ENCODE results near the gene G3BP2. TPM values are rescaled to one million over a fixed set of nuclear protein-coding genes. Genes with fewer than 3 reads are reported as not detected.
"Not testable (repeated sequence)": the region's sequence is repeated elsewhere in the genome, so short reads cannot be mapped to it uniquely, and the experiment has no call there.

The G3BP2 gene
- 100 to 1,000 TPM; 123 to 226 (median 132) TPM for total RNA-seq

DNA sequence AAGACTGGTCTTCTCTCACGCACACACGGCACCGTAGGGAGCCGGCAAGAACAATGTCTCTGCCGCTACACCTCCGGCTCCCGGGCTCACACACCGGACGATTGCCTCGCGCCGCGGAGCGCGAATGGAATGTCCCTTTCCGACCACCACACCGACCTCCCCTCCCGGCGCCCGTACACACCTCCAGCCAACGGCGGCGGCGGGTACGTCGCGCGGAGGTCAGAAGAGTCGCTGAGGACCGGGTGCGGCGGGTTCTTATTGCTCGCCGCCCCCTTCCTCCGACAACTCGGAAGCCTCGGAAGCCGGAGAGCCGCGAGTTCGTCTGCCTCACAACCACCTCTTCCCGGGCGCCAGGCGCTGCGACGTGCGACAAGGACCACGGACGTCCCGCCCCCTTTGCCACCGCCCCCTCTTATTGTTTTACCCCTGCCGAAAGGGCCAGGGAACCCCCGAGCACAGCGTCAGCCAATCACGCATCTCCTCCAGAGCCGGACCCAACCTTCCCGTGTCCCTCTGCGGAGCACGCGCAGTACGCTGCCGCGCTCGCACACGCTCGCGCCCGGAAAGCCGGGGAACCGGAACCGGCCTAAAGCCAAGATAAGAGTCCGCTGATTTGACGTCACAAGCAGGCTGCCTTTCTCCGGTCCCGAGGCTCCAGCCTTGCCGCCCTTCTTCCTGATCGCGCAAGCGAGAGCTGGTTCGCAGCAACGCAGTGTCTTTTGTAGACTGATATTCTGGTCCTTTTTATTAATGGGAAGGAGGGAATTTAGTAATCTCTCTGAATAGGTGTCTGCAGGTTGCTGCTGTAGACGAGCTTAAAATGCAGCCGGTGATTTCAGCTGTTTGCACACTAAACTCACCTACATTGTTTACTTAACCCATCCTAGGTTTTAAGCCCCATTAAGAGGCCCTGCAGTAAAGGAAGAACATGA, at the start of gene G3BP2:
G3BP2 (minus strand) TSS at position 385 of the 932 bp plus-strand sequence. CDS start 11,386 bp downstream, outside the sequence.
- no peaks in the 10 kb centered on the region for H3K36me3 ChIP-seq
- in situ Hi-C loops (cut with MboI; ENCODE audit: low sequenced_read_pairs in 4 of 4) (loop anchor here in 2 of 4 donors (5.0 to 25.0 kb wide), 2 partner anchors 49 to 89 kb away; partner anchors contain the start of gene USO1 (in 1 of the 2)), intact Hi-C loops (cut with DNase I; ENCODE audit: low total_unique reads) (loop anchor here (1.0 to 10.0 kb wide), 4 partner anchors 24 to 522 kb away; partner anchors contain the start of gene USO1)
- H3K4me3 ChIP-seq = peak within 1 kb of the TSS; percentile 80 to 98 (median 95)
- peak within 1 kb of the TSS; percentile 96 to 99 (median 98) for H3K27ac ChIP-seq
- DNase-seq = peak; percentile 98 to 99
- peak; percentile 92 to 94 for ATAC-seq
- no peaks in the 10 kb centered on the region for H3K27me3 ChIP-seq
- H3K9me3 ChIP-seq = no peaks in the 10 kb centered on the region
- TF ChIP-seq POLR2A (IDR thresholded peaks at IDR 0.05) = peak; percentile 97
- TF ChIP-seq, protein P1, sequence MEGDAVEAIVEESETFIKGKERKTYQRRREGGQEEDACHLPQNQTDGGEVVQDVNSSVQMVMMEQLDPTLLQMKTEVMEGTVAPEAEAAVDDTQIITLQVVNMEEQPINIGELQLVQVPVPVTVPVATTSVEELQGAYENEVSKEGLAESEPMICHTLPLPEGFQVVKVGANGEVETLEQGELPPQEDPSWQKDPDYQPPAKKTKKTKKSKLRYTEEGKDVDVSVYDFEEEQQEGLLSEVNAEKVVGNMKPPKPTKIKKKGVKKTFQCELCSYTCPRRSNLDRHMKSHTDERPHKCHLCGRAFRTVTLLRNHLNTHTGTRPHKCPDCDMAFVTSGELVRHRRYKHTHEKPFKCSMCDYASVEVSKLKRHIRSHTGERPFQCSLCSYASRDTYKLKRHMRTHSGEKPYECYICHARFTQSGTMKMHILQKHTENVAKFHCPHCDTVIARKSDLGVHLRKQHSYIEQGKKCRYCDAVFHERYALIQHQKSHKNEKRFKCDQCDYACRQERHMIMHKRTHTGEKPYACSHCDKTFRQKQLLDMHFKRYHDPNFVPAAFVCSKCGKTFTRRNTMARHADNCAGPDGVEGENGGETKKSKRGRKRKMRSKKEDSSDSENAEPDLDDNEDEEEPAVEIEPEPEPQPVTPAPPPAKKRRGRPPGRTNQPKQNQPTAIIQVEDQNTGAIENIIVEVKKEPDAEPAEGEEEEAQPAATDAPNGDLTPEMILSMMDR (IDR thresholded peaks at IDR 0.05 in 4 of 5, conservative IDR thresholded peaks at IDR 0.05 in 1 of 5) = peak in 1 of 5 experiments; percentile 31
- peaks cover 42 to 43% of the 10 kb centered on the region in 2 donors for H3K4me1 ChIP-seq

DNA sequence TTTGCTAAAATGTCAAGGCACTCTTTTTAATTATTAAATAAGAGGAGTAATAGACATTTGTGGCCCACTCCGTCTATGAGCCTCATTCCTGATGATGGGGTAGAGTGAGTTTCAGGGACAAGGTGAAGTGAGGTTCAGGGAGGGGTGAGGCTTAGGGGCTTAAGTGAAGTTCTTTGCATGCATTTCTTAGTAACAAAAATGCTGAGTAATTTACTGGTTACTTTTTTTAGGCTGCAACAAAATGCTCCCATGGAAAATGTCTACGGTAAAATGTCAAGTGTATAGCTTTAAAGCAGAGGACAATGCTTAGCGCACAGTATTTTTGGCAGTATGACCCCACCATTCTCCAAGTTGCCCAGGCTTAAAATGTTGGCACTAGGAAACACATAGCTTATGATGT, 49.2 kb upstream of the G3BP2 start:
- TF ChIP-seq POLR2A (IDR thresholded peaks at IDR 0.05) = no peak
- TF ChIP-seq, protein P1 (IDR thresholded peaks at IDR 0.05 in 4 of 5, conservative IDR thresholded peaks at IDR 0.05 in 1 of 5) = no peak
- in situ Hi-C loops (cut with MboI; ENCODE audit: low sequenced_read_pairs in 4 of 4) (loop anchor here in 2 of 4 donors (5.0 kb wide), 2 partner anchors 35 to 50 kb away; partner anchors contain the start of gene G3BP2 (in 1 of the 2)), intact Hi-C loops (cut with DNase I; ENCODE audit: low total_unique reads) (loop anchor here (10.0 kb wide), 2 partner anchors 352 to 492 kb away; partner anchors contain the start of genes ART3 and SCARB2)
- H3K27ac ChIP-seq = peak overlapping the region; percentile 91 to 99 (median 98)
- H3K4me1 ChIP-seq = peaks cover 20 to 35% of the 10 kb centered on the region in 2 donors
- peaks cover 0 to 4% of the 10 kb centered on the region in 2 donors for H3K36me3 ChIP-seq
- no peaks in the 10 kb centered on the region for H3K27me3 ChIP-seq
- peak overlapping the region in 3 of 4 donors; percentile 84 to 97 (median 85) for H3K4me3 ChIP-seq
- DNase-seq = no peak
- no peaks in the 10 kb centered on the region for H3K9me3 ChIP-seq
- ATAC-seq = no peak

DNA sequence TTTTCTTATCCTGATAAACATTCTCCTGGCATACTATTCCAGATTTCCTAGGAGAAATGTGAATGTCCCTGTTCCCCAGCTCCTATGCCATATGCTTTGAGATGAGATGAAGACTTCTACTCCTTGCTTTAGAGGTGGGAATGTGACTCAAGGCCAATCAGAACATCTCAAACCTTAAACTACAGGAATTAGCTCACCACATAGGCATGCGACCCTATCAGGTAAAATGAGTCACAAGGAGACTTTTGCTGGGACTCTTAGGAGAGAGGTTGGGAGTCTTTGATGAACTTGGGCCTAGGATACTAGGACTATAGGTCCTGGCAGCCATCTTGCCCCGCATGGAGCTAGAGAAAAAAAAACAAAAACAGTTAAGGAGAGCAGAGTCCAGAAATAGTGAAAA, 45.3 kb upstream of the G3BP2 start:
- Histone ChIP-seq H3K36me3 (peaks cover 0 to 10% of the 10 kb centered on the region in 2 donors), H3K4me3 (no peak overlapping the region), H3K9me3 (no peaks in the 10 kb centered on the region), H3K27me3 (no peaks in the 10 kb centered on the region), H3K4me1 (peaks cover 39 to 46% of the 10 kb centered on the region in 2 donors), H3K27ac (peak overlapping the region; percentile 4 to 86 (median 74))
- in situ Hi-C loops (cut with MboI; ENCODE audit: low sequenced_read_pairs in 4 of 4) (no loop called here), intact Hi-C loops (cut with DNase I; ENCODE audit: low total_unique reads) (no loop called here)
- ATAC-seq (no peak), DNase-seq (no peak)
- TF ChIP-seq, protein P1 (IDR thresholded peaks at IDR 0.05 in 4 of 5, conservative IDR thresholded peaks at IDR 0.05 in 1 of 5) = no peak
- TF ChIP-seq POLR2A (IDR thresholded peaks at IDR 0.05) = no peak

DNA sequence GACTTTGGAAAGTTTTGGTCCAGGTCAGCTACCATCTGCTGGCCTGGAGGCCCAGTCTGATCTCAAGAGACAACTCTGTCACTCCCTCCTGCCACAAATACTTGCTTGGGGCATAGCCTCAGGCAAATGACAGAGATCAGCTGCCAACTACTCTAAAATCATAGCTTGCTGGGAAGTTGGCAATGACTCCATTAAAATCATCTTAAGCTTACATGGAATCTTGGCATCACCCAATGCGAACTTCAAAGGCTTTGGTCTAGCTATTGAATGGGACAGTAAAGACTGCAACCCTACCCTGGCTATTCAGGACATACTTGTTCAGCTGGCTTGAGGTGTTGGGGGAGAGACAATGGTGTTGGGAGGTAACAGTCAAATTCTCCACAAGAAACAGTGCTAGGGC, 44.2 kb upstream of the G3BP2 start:
- Histone ChIP-seq H3K4me3 (no peak overlapping the region), H3K36me3 (peaks cover 0 to 10% of the 10 kb centered on the region in 2 donors), H3K4me1 (peaks cover 29 to 38% of the 10 kb centered on the region in 2 donors), H3K27ac (peak overlapping the region; percentile 73 to 86 (median 78)), H3K27me3 (no peaks in the 10 kb centered on the region), H3K9me3 (no peaks in the 10 kb centered on the region)
- ATAC-seq (no peak), DNase-seq (no peak)
- in situ Hi-C loops (cut with MboI; ENCODE audit: low sequenced_read_pairs in 4 of 4) = no loop called here
- TF ChIP-seq POLR2A (IDR thresholded peaks at IDR 0.05) = no peak
- TF ChIP-seq, protein P1 (IDR thresholded peaks at IDR 0.05 in 4 of 5, conservative IDR thresholded peaks at IDR 0.05 in 1 of 5) = no peak
- intact Hi-C loops (cut with DNase I; ENCODE audit: low total_unique reads) = no loop called here

DNA sequence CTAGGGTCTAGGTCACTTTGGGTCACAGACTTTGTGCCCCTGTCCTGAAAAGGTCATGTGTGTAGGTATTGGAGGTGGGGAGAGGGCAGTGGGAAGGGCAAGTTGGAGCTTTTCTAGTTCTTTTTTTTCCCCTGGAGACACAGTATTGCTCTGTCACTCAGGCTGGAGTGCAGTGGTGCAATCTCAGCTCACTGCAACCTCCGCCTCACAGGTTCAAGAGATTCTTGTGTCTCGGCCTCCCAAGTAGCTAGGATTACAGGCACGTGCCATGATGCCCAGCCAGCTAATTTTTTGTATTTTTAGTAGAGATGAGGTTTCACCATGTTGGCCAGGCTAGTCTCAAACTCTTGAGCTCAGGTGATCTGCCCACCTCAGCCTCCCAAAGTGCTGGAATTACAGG, 42.8 kb upstream of the G3BP2 start:
- H3K36me3 ChIP-seq = peaks cover 0 to 10% of the 10 kb centered on the region in 2 donors
- intact Hi-C loops (cut with DNase I; ENCODE audit: low total_unique reads); H3K9me3 ChIP-seq; H3K4me3 ChIP-seq; in situ Hi-C loops (cut with MboI; ENCODE audit: low sequenced_read_pairs in 4 of 4); H3K27me3 ChIP-seq: not testable (repeated sequence)
- DNase-seq (peak in 1 of 2 donors; percentile 59), ATAC-seq (peak; percentile 48 to 60)
- peak overlapping the region; percentile 73 to 86 (median 78) for H3K27ac ChIP-seq
- peaks cover 24 to 33% of the 10 kb centered on the region in 2 donors for H3K4me1 ChIP-seq

Data from gastrocnemius medialis (tissue), 4 donors.